GM23338 (cell line): ENCODE data around the gene KCNJ8. TPM values are rescaled to one million over a fixed set of nuclear protein-coding genes. Genes with fewer than 3 reads are reported as not detected.
A peak's percentile ranks its signal among the peaks of the same experiment; 100 is the strongest.

ENCODE experiments used
- ATAC-seq: fragments of 200-7000 bp; cut with Tn5 transposase; 3 replicates; pipeline ENCODE4 v1.9.1; 2020
- DNase-seq: peaks from one replicate; pipeline ENCODE4 v3.0.0-alpha.2; 2015; ENCODE audit warnings: low spot score
- H2AFZ ChIP-seq: fragments of 200-600 bp; sonication (generic); 2 replicates; pipeline ENCODE4 v1.8.0; 2016; ENCODE audit warnings: antibody characterized with exemption, mild to moderate bottlenecking, moderate library complexity
- H3F3A ChIP-seq: fragments of 200-600 bp; sonication (generic); replicated peaks from 2 replicates; pipeline ENCODE4 v1.8.0; 2017; ENCODE audit warnings: antibody characterized with exemption, mixed run types, low read depth
- H3K27ac ChIP-seq: fragments of 200-600 bp; sonication (generic); 2 replicates; pipeline ENCODE4 v1.6.1; 2016; ENCODE audit warnings: low read depth
- H3K27me3 ChIP-seq: fragments of 200-600 bp; sonication (generic); 2 replicates; pipeline ENCODE4 v1.8.0; 2016; ENCODE audit warnings: mild to moderate bottlenecking, mixed run types, moderate library complexity; ENCODE audit not compliant: insufficient read depth
- H3K36me3 ChIP-seq: fragments of 200-600 bp; sonication (generic); 2 replicates; pipeline ENCODE4 v1.8.0; 2016; ENCODE audit warnings: mild to moderate bottlenecking; ENCODE audit not compliant: insufficient read depth
- H3K4me1 ChIP-seq: fragments of 200-600 bp; sonication (generic); 2 replicates; pipeline ENCODE4 v1.8.0; 2016; ENCODE audit warnings: mild to moderate bottlenecking, moderate library complexity; ENCODE audit not compliant: insufficient read depth
- H3K4me2 ChIP-seq: fragments of 200-600 bp; sonication (generic); 2 replicates; pipeline ENCODE4 v1.7.1; 2017; ENCODE audit warnings: mixed run types
- H3K4me3 ChIP-seq: fragments of 200-600 bp; sonication (generic); 2 replicates; pipeline ENCODE4 v1.6.1; 2016; ENCODE audit warnings: mixed run types
- H3K79me2 ChIP-seq: fragments of 200-600 bp; sonication (generic); replicated peaks from 2 replicates; pipeline ENCODE4 v1.8.0; 2017; ENCODE audit warnings: mild to moderate bottlenecking; ENCODE audit not compliant: insufficient read depth
- H3K9me2 ChIP-seq: fragments of 200-600 bp; sonication (generic); 2 replicates; pipeline ENCODE4 v1.8.0; 2017; ENCODE audit not compliant: insufficient read depth
- H4K20me1 ChIP-seq: fragments of 200-600 bp; sonication (generic); replicated peaks from 2 replicates; pipeline ENCODE4 v1.8.0; 2017; ENCODE audit warnings: mild to moderate bottlenecking; ENCODE audit not compliant: insufficient read depth
- H3K27ac Mint-ChIP-seq: 2 replicates; pipeline ENCODE4 v1.8.0; 2020; ENCODE audit warnings: inconsistent platforms, mild to moderate bottlenecking, moderate library complexity, mixed read lengths
- H3K27me3 Mint-ChIP-seq: 3 replicates; pipeline ENCODE4 v1.8.0; 2022; ENCODE audit warnings: low read depth, mild to moderate bottlenecking, moderate library complexity, mixed read lengths, inconsistent platforms; ENCODE audit not compliant: insufficient read depth, poor library complexity
- H3K36me3 Mint-ChIP-seq: 3 replicates; pipeline ENCODE4 v1.8.0; 2021; ENCODE audit warnings: low read depth, mild to moderate bottlenecking, inconsistent platforms, moderate library complexity, mixed read lengths
- H3K4me1 Mint-ChIP-seq: 3 replicates; pipeline ENCODE4 v1.8.0; 2020; ENCODE audit warnings: mild to moderate bottlenecking, inconsistent platforms, mixed read lengths
- H3K4me3 Mint-ChIP-seq: 3 replicates; pipeline ENCODE4 v1.8.0; 2021; ENCODE audit warnings: moderate library complexity, mild to moderate bottlenecking, inconsistent platforms, mixed read lengths
- H3K9me3 Mint-ChIP-seq: 3 replicates; pipeline ENCODE4 v1.8.0; 2020; ENCODE audit warnings: moderate library complexity, mild to moderate bottlenecking, inconsistent platforms, mixed read lengths
- CREB1 ChIP-seq: fragments of 250-450 bp; sonication (Bioruptor Pico); IDR thresholded peaks from 2 replicates; pipeline ENCODE4 v1.5.0; 2020; ENCODE audit warnings: low read depth, mild to moderate bottlenecking, moderate library complexity
- EZH2 ChIP-seq: fragments of 200-600 bp; sonication (generic); IDR thresholded peaks from one replicate; pipeline ENCODE4 v1.8.0; 2017; ENCODE audit warnings: antibody characterized with exemption, mild to moderate bottlenecking, low read depth; ENCODE audit not compliant: unreplicated experiment
- EZH2phosphoT487 ChIP-seq: fragments of 200-600 bp; sonication (generic); IDR thresholded peaks from one replicate; pipeline ENCODE4 v1.8.1; 2018; ENCODE audit warnings: antibody characterized with exemption; ENCODE audit not compliant: unreplicated experiment
- JUNB ChIP-seq: IDR thresholded peaks from one replicate; pipeline ENCODE4 v1.6.1; 2016; ENCODE audit warnings: antibody characterized with exemption; ENCODE audit not compliant: unreplicated experiment
- NANOG ChIP-seq: IDR thresholded peaks from 2 replicates; pipeline ENCODE4 v1.6.1; 2016; ENCODE audit warnings: antibody characterized with exemption, borderline replicate concordance
- POLR2AphosphoS5 ChIP-seq: IDR thresholded peaks from 2 replicates; pipeline ENCODE4 v1.6.1; 2016; ENCODE audit warnings: antibody characterized with exemption, low read depth
- STAT1 ChIP-seq: IDR thresholded peaks from one replicate; pipeline ENCODE4 v1.6.1; 2016; ENCODE audit warnings: antibody characterized with exemption; ENCODE audit not compliant: unreplicated experiment
- ZNF114 ChIP-seq: fragments of 250-450 bp; sonication (Bioruptor Pico); IDR thresholded peaks from 2 replicates; pipeline ENCODE4 v1.5.0; 2020; ENCODE audit warnings: mild to moderate bottlenecking, moderate library complexity
- ZNF331 ChIP-seq: fragments of 250-450 bp; sonication (Bioruptor Pico); IDR thresholded peaks from 2 replicates; pipeline ENCODE4 v1.5.0; 2020; ENCODE audit warnings: low read depth, mild to moderate bottlenecking, moderate library complexity
- polyA plus RNA-seq: library from polyadenylated mRNA; unstranded; fragments of >200 nt; fragmentation: Nextera tagmentation; extraction: Ambion mirVana; gene quantifications from 2 replicates; pipeline ENCODE4 v1.2.1, GENCODE V29; 2016
- total RNA-seq: library from RNA; depleted of rRNA; stranded (reverse); fragments of >200 nt; shearing (Covaris generic); gene quantifications from 2 replicates; pipeline ENCODE4 v1.2.3, GENCODE V29; 2014
- TF ChIP-seq, protein P1 (sequence below), 2 experiments: fragments of 200-600 bp in 1 of 2; sonication (generic) in 1 of 2; conservative IDR thresholded peaks; 2 replicates each; pipeline versions ENCODE4 v1.5.1 to v1.6.1; 2016 to 2017; ENCODE audit warnings: antibody characterized with exemption in 2 of 2, low read depth in 2 of 2, mild to moderate bottlenecking in 2 of 2, moderate library complexity in 1 of 2
- TF ChIP-seq, protein P2 (sequence below): fragments of 250-450 bp; sonication (Bioruptor Pico); IDR thresholded peaks from 2 replicates; pipeline ENCODE4 v1.5.0; 2020; ENCODE audit warnings: mild to moderate bottlenecking, moderate library complexity
- TF ChIP-seq, protein P3 (sequence below): IDR thresholded peaks from 2 replicates; pipeline ENCODE4 v1.6.1; 2016; ENCODE audit warnings: antibody characterized with exemption
- TF ChIP-seq, protein P4 (sequence below): IDR thresholded peaks from one replicate; pipeline ENCODE4 v1.6.1; 2018; ENCODE audit warnings: antibody characterized with exemption; ENCODE audit not compliant: unreplicated experiment

KCNJ8 gene
- total and polyA plus RNA-seq, 2 experiments from 2014 or later, result 0.82 to 0.87 TPM

DNA sequence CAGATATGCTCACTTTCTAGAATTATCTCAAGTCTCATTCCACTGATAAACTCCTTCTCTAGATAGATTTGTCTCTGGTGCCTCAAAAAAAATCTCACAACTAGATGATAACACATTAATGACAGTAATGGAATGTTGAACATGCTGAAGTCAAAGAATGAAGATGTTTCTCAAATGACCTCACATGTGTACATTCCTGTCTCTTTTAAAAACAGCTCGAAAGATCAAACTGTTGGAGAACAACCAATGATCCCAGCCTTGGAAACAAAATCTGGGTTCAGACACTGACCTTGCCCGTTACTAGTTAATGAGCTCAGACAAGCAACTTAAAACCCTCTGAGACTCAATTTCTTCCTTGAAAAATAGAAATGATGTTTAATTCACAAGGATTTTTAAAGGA lies 44.7 kb upstream of the KCNJ8 start (continued):
- TF ChIP-seq NANOG (no peak), ZNF331 (CRISPR knock-in tag) (no peak), EZH2phosphoT487 (no peak), CREB1 (CRISPR knock-in tag) (no peak)

DNA sequence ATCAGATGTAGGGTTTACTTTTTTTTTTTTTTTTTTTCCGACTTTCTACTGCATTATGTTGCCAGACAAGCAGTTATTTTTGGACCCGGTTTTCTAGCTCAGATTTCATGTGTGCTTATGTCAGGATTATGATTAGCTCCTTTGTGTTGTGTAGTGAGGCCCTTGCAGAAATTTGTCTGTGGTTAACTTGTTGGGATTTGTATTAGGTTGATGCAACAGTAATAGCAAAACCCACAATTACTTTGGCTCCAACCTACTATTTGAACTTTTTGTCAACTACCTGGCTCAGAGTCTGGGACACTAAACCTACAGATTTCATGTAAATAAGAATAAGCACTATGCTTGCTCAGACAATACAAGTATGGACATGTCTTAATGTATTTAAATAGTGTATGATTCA lies 44.1 kb upstream of the KCNJ8 start:
- H3K36me3 Mint-ChIP-seq, result no peaks in the 10 kb centered on the region
- H3K27me3 Mint-ChIP-seq, result no peaks in the 10 kb centered on the region
- Histone ChIP-seq H2AFZ (no peak overlapping the region), H3K9me2 (no peaks in the 10 kb centered on the region), H3K79me2 (no peaks in the 10 kb centered on the region), H4K20me1 (no peaks in the 10 kb centered on the region), H3K36me3 (no peaks in the 10 kb centered on the region), H3K4me3 (no peak overlapping the region), H3F3A (no peaks in the 10 kb centered on the region), H3K4me2 (no peak overlapping the region), H3K4me1 (no peaks in the 10 kb centered on the region), H3K27ac (no peak overlapping the region), H3K27me3 (no peaks in the 10 kb centered on the region)
- DNase-seq, result no peak
- H3K27ac Mint-ChIP-seq, result 0 out of 2 replicates have a peak overlapping the region, but pooled peaks have one; percentile 62
- no peak for ATAC-seq
- H3K4me3 Mint-ChIP-seq, result no peak overlapping the region
- TF ChIP-seq STAT1, result no peak
- TF ChIP-seq, protein P1, sequence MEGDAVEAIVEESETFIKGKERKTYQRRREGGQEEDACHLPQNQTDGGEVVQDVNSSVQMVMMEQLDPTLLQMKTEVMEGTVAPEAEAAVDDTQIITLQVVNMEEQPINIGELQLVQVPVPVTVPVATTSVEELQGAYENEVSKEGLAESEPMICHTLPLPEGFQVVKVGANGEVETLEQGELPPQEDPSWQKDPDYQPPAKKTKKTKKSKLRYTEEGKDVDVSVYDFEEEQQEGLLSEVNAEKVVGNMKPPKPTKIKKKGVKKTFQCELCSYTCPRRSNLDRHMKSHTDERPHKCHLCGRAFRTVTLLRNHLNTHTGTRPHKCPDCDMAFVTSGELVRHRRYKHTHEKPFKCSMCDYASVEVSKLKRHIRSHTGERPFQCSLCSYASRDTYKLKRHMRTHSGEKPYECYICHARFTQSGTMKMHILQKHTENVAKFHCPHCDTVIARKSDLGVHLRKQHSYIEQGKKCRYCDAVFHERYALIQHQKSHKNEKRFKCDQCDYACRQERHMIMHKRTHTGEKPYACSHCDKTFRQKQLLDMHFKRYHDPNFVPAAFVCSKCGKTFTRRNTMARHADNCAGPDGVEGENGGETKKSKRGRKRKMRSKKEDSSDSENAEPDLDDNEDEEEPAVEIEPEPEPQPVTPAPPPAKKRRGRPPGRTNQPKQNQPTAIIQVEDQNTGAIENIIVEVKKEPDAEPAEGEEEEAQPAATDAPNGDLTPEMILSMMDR (conservative IDR thresholded peaks at IDR 0.05; ENCODE audit: low read depth in 2 of 2), result no peak
- TF ChIP-seq JUNB, result no peak
- no peak for TF ChIP-seq POLR2AphosphoS5
- no peak for TF ChIP-seq EZH2phosphoT487
- TF ChIP-seq, protein P2, sequence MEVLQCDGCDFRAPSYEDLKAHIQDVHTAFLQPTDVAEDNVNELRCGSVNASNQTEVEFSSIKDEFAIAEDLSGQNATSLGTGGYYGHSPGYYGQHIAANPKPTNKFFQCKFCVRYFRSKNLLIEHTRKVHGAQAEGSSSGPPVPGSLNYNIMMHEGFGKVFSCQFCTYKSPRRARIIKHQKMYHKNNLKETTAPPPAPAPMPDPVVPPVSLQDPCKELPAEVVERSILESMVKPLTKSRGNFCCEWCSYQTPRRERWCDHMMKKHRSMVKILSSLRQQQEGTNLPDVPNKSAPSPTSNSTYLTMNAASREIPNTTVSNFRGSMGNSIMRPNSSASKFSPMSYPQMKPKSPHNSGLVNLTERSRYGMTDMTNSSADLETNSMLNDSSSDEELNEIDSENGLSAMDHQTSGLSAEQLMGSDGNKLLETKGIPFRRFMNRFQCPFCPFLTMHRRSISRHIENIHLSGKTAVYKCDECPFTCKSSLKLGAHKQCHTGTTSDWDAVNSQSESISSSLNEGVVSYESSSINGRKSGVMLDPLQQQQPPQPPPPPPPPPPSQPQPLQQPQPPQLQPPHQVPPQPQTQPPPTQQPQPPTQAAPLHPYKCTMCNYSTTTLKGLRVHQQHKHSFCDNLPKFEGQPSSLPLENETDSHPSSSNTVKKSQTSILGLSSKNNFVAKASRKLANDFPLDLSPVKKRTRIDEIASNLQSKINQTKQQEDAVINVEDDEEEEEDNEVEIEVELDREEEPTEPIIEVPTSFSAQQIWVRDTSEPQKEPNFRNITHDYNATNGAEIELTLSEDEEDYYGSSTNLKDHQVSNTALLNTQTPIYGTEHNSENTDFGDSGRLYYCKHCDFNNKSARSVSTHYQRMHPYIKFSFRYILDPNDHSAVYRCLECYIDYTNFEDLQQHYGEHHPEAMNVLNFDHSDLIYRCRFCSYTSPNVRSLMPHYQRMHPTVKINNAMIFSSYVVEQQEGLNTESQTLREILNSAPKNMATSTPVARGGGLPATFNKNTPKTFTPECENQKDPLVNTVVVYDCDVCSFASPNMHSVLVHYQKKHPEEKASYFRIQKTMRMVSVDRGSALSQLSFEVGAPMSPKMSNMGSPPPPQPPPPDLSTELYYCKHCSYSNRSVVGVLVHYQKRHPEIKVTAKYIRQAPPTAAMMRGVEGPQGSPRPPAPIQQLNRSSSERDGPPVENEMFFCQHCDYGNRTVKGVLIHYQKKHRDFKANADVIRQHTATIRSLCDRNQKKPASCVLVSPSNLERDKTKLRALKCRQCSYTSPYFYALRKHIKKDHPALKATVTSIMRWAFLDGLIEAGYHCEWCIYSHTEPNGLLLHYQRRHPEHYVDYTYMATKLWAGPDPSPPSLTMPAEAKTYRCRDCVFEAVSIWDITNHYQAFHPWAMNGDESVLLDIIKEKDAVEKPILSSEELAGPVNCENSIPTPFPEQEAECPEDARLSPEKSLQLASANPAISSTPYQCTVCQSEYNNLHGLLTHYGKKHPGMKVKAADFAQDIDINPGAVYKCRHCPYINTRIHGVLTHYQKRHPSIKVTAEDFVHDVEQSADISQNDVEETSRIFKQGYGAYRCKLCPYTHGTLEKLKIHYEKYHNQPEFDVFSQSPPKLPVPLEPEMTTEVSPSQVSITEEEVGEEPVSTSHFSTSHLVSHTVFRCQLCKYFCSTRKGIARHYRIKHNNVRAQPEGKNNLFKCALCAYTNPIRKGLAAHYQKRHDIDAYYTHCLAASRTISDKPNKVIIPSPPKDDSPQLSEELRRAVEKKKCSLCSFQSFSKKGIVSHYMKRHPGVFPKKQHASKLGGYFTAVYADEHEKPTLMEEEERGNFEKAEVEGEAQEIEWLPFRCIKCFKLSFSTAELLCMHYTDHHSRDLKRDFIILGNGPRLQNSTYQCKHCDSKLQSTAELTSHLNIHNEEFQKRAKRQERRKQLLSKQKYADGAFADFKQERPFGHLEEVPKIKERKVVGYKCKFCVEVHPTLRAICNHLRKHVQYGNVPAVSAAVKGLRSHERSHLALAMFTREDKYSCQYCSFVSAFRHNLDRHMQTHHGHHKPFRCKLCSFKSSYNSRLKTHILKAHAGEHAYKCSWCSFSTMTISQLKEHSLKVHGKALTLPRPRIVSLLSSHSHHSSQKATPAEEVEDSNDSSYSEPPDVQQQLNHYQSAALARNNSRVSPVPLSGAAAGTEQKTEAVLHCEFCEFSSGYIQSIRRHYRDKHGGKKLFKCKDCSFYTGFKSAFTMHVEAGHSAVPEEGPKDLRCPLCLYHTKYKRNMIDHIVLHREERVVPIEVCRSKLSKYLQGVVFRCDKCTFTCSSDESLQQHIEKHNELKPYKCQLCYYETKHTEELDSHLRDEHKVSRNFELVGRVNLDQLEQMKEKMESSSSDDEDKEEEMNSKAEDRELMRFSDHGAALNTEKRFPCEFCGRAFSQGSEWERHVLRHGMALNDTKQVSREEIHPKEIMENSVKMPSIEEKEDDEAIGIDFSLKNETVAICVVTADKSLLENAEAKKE (CRISPR knock-in tag), result no peak
- TF ChIP-seq, protein P3, sequence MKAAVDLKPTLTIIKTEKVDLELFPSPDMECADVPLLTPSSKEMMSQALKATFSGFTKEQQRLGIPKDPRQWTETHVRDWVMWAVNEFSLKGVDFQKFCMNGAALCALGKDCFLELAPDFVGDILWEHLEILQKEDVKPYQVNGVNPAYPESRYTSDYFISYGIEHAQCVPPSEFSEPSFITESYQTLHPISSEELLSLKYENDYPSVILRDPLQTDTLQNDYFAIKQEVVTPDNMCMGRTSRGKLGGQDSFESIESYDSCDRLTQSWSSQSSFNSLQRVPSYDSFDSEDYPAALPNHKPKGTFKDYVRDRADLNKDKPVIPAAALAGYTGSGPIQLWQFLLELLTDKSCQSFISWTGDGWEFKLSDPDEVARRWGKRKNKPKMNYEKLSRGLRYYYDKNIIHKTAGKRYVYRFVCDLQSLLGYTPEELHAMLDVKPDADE, result no peak
- no peak for TF ChIP-seq EZH2
- no peak for TF ChIP-seq NANOG
- TF ChIP-seq CREB1 (CRISPR knock-in tag), result no peak
- TF ChIP-seq ZNF114 (CRISPR knock-in tag), result no peak
- TF ChIP-seq, protein P4, sequence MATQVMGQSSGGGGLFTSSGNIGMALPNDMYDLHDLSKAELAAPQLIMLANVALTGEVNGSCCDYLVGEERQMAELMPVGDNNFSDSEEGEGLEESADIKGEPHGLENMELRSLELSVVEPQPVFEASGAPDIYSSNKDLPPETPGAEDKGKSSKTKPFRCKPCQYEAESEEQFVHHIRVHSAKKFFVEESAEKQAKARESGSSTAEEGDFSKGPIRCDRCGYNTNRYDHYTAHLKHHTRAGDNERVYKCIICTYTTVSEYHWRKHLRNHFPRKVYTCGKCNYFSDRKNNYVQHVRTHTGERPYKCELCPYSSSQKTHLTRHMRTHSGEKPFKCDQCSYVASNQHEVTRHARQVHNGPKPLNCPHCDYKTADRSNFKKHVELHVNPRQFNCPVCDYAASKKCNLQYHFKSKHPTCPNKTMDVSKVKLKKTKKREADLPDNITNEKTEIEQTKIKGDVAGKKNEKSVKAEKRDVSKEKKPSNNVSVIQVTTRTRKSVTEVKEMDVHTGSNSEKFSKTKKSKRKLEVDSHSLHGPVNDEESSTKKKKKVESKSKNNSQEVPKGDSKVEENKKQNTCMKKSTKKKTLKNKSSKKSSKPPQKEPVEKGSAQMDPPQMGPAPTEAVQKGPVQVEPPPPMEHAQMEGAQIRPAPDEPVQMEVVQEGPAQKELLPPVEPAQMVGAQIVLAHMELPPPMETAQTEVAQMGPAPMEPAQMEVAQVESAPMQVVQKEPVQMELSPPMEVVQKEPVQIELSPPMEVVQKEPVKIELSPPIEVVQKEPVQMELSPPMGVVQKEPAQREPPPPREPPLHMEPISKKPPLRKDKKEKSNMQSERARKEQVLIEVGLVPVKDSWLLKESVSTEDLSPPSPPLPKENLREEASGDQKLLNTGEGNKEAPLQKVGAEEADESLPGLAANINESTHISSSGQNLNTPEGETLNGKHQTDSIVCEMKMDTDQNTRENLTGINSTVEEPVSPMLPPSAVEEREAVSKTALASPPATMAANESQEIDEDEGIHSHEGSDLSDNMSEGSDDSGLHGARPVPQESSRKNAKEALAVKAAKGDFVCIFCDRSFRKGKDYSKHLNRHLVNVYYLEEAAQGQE, result no peak
- no peak for TF ChIP-seq ZNF331 (CRISPR knock-in tag)
- H3K9me3 Mint-ChIP-seq, result no peaks in the 10 kb centered on the region
- H3K4me1 Mint-ChIP-seq, result no peaks in the 10 kb centered on the region
